SK-N-SH treated with all-trans-retinoic acid at 6 μM for 48 hours (cell line): ENCODE data around the gene DOK1.
"Not testable (repeated sequence)": the region's sequence is repeated elsewhere in the genome, so short reads cannot be mapped to it uniquely, and the experiment has no call there.

Experiments
- ARNTL ChIP-seq: fragments of 450-650 bp; formaldehyde crosslinking; IDR thresholded peaks from 2 replicates; pipeline ENCODE4 v1.5.0; 2020; ENCODE audit warnings: low read depth, mild to moderate bottlenecking, moderate library complexity, borderline replicate concordance
- BACH2 ChIP-seq: fragments of 250-450 bp; sonication (Bioruptor Pico); IDR thresholded peaks from 2 replicates; pipeline ENCODE4 v1.9.0; 2021; ENCODE audit warnings: mild to moderate bottlenecking, borderline replicate concordance
- ESRRG ChIP-seq: fragments of 250-450 bp; sonication (Bioruptor Pico); IDR thresholded peaks from 2 replicates; pipeline ENCODE4 v1.6.1; 2021; ENCODE audit warnings: mild to moderate bottlenecking

- not testable (repeated sequence) for TF ChIP-seq BACH2, ESRRG, ARNTL (CRISPR knock-in tag)
Measured at GRCh38 chr2:74561022-74561421, 6.5 kb downstream of the DOK1 start.
